Measurements from ENCODE around the gene BMPR1B. TPM values are rescaled to one million over a fixed set of nuclear protein-coding genes. Genes with fewer than 3 reads are reported as not detected.

BMPR1B gene
- total and polyA plus RNA-seq, 2 of the 8 experiments (the other 6 are each of a cell fraction or from before 2014, with no cell fraction given) = 0.14 to 1.1 TPM

DNA sequence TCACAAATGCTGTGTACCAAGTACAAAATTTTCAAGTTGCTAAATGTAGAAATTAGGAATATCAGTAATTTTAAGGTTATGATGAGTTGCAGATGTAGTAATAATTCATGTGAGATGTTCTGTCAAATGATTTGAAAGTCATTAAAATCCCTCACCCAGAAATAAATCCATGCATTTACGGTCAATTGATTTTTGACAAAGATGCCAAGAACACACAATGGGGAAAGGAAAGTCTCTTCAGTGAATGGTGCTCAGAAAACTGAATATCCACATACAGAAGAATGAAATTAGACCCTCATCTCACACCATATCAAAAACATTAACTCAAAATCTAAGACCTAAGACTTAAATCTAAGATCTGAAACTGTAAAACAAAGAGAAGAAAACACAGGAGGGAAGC is 12.9 kb upstream of the BMPR1B start (continued):
- TF ChIP-seq, protein P1, sequence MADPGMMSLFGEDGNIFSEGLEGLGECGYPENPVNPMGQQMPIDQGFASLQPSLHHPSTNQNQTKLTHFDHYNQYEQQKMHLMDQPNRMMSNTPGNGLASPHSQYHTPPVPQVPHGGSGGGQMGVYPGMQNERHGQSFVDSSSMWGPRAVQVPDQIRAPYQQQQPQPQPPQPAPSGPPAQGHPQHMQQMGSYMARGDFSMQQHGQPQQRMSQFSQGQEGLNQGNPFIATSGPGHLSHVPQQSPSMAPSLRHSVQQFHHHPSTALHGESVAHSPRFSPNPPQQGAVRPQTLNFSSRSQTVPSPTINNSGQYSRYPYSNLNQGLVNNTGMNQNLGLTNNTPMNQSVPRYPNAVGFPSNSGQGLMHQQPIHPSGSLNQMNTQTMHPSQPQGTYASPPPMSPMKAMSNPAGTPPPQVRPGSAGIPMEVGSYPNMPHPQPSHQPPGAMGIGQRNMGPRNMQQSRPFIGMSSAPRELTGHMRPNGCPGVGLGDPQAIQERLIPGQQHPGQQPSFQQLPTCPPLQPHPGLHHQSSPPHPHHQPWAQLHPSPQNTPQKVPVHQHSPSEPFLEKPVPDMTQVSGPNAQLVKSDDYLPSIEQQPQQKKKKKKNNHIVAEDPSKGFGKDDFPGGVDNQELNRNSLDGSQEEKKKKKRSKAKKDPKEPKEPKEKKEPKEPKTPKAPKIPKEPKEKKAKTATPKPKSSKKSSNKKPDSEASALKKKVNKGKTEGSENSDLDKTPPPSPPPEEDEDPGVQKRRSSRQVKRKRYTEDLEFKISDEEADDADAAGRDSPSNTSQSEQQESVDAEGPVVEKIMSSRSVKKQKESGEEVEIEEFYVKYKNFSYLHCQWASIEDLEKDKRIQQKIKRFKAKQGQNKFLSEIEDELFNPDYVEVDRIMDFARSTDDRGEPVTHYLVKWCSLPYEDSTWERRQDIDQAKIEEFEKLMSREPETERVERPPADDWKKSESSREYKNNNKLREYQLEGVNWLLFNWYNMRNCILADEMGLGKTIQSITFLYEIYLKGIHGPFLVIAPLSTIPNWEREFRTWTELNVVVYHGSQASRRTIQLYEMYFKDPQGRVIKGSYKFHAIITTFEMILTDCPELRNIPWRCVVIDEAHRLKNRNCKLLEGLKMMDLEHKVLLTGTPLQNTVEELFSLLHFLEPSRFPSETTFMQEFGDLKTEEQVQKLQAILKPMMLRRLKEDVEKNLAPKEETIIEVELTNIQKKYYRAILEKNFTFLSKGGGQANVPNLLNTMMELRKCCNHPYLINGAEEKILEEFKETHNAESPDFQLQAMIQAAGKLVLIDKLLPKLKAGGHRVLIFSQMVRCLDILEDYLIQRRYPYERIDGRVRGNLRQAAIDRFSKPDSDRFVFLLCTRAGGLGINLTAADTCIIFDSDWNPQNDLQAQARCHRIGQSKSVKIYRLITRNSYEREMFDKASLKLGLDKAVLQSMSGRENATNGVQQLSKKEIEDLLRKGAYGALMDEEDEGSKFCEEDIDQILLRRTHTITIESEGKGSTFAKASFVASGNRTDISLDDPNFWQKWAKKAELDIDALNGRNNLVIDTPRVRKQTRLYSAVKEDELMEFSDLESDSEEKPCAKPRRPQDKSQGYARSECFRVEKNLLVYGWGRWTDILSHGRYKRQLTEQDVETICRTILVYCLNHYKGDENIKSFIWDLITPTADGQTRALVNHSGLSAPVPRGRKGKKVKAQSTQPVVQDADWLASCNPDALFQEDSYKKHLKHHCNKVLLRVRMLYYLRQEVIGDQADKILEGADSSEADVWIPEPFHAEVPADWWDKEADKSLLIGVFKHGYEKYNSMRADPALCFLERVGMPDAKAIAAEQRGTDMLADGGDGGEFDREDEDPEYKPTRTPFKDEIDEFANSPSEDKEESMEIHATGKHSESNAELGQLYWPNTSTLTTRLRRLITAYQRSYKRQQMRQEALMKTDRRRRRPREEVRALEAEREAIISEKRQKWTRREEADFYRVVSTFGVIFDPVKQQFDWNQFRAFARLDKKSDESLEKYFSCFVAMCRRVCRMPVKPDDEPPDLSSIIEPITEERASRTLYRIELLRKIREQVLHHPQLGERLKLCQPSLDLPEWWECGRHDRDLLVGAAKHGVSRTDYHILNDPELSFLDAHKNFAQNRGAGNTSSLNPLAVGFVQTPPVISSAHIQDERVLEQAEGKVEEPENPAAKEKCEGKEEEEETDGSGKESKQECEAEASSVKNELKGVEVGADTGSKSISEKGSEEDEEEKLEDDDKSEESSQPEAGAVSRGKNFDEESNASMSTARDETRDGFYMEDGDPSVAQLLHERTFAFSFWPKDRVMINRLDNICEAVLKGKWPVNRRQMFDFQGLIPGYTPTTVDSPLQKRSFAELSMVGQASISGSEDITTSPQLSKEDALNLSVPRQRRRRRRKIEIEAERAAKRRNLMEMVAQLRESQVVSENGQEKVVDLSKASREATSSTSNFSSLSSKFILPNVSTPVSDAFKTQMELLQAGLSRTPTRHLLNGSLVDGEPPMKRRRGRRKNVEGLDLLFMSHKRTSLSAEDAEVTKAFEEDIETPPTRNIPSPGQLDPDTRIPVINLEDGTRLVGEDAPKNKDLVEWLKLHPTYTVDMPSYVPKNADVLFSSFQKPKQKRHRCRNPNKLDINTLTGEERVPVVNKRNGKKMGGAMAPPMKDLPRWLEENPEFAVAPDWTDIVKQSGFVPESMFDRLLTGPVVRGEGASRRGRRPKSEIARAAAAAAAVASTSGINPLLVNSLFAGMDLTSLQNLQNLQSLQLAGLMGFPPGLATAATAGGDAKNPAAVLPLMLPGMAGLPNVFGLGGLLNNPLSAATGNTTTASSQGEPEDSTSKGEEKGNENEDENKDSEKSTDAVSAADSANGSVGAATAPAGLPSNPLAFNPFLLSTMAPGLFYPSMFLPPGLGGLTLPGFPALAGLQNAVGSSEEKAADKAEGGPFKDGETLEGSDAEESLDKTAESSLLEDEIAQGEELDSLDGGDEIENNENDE (IDR thresholded peaks at IDR 0.05; ENCODE audit: insufficient replicate concordance, low read length) = no peak
- TF ChIP-seq JUN (IDR thresholded peaks at IDR 0.05; ENCODE audit: low read depth, low read length) (no peak), CBX5 (IDR thresholded peaks at IDR 0.05; ENCODE audit: low read depth, low read length) (no peak), PHF8 (conservative IDR thresholded peaks at IDR 0.05; ENCODE audit: low read depth, low read length) (no peak), RNF2 (IDR thresholded peaks at IDR 0.05; ENCODE audit: borderline replicate concordance, low read depth, low read length, missing control alignments, poor library complexity, severe bottlenecking) (no peak), SIX5 (IDR thresholded peaks at IDR 0.05; ENCODE audit: low read depth, low read length) (no peak), EGR1 (IDR thresholded peaks at IDR 0.05; ENCODE audit: borderline replicate concordance, low read depth, low read length) (no peak), BRCA1 (IDR thresholded peaks at IDR 0.05; ENCODE audit: low read depth, low read length) (no peak), CTCF (IDR thresholded peaks at IDR 0.05; ENCODE audit: control extremely low read depth in 1 of 3, insufficient read depth in 1 of 3, low read depth in 1 of 3, low read length in 3 of 3) (no peak)

All from H1 (cell line).